GM18907 (cell line): ENCODE results near the gene ZNF107.

ENCODE experiments used
- ATAC-seq: cut with Tn5 transposase; IDR thresholded peaks from one replicate; pipeline ENCODE4 v1.9.1; 2021; ENCODE audit warnings: mild to moderate bottlenecking, moderate library complexity; ENCODE audit not compliant: unreplicated experiment

The ZNF107 gene

GRCh38 chr7:64665980-64666662, at the start of gene ZNF107:
TSS of gene ZNF107 (plus strand) at chr7:64666133. CDS start at chr7:64666283, 150 bp downstream.
- peak; percentile 99 for ATAC-seq

GRCh38 chr7:64618785-64619456, 47.0 kb upstream of the ZNF107 start:
- no peak for ATAC-seq

GRCh38 chr7:64619705-64620104, 46.2 kb upstream of the ZNF107 start:
- ATAC-seq = no peak

GRCh38 chr7:64621656-64622055, 44.3 kb upstream of the ZNF107 start:
- no peak for ATAC-seq

GRCh38 chr7:64625114-64626082, 40.5 kb upstream of the ZNF107 start:
- no peak for ATAC-seq

- ATAC-seq = no peak
These were observed 39.9 kb upstream of the ZNF107 start for GRCh38 chr7:64626083-64626469.

GRCh38 chr7:64626557-64626956, 39.4 kb upstream of the ZNF107 start:
- ATAC-seq = no peak

GRCh38 chr7:64628192-64628591, 37.7 kb upstream of the ZNF107 start:
- ATAC-seq = no peak

- no peak for ATAC-seq
These were observed 37.2 kb upstream of the ZNF107 start for GRCh38 chr7:64628721-64629120.

GRCh38 chr7:64630496-64630895, 35.4 kb upstream of the ZNF107 start:
- no peak for ATAC-seq

- ATAC-seq = no peak
These were observed 33.9 kb upstream of the ZNF107 start for GRCh38 chr7:64632029-64632428.

GRCh38 chr7:64633401-64633800, 32.5 kb upstream of the ZNF107 start:
- no peak for ATAC-seq

GRCh38 chr7:64634406-64635062, 31.4 kb upstream of the ZNF107 start:
- no peak for ATAC-seq

- no peak for ATAC-seq
These were observed 29.5 kb upstream of the ZNF107 start for GRCh38 chr7:64636386-64636785.

GRCh38 chr7:64637521-64638445, 28.1 kb upstream of the ZNF107 start:
- no peak for ATAC-seq

- ATAC-seq = no peak
These were observed 27.1 kb upstream of the ZNF107 start for GRCh38 chr7:64638822-64639221.

- no peak for ATAC-seq
These were observed 26.5 kb upstream of the ZNF107 start for GRCh38 chr7:64639267-64640001.

GRCh38 chr7:64640504-64640903, 25.4 kb upstream of the ZNF107 start:
- no peak for ATAC-seq

- ATAC-seq = no peak
These were observed 23.9 kb upstream of the ZNF107 start for GRCh38 chr7:64642046-64642445.
